ENCODE data around the gene CDK13.

DNA sequence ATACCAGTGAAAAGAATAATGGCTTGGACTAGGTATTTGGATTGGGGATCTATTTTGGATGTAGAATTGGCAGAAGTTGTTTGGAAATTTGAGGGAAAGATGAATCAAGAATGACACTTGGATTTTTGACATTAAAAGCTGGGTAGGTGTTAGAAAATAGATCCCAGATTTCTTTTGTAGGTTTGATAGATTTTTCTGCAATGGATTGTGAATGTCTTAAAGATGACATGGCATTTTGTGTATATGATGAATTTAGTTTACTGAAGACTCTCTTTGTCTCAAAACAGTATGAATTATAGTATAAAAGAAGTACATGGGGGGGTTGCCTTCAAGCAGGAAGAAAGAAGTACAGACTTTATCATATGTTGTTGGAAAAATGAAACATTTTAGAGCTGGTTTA is 108.6 kb downstream of the CDK13 start:
- no peak for TF ChIP-seq EP300 (IDR thresholded peaks at IDR 0.05)
- TF ChIP-seq, protein P1, sequence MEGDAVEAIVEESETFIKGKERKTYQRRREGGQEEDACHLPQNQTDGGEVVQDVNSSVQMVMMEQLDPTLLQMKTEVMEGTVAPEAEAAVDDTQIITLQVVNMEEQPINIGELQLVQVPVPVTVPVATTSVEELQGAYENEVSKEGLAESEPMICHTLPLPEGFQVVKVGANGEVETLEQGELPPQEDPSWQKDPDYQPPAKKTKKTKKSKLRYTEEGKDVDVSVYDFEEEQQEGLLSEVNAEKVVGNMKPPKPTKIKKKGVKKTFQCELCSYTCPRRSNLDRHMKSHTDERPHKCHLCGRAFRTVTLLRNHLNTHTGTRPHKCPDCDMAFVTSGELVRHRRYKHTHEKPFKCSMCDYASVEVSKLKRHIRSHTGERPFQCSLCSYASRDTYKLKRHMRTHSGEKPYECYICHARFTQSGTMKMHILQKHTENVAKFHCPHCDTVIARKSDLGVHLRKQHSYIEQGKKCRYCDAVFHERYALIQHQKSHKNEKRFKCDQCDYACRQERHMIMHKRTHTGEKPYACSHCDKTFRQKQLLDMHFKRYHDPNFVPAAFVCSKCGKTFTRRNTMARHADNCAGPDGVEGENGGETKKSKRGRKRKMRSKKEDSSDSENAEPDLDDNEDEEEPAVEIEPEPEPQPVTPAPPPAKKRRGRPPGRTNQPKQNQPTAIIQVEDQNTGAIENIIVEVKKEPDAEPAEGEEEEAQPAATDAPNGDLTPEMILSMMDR (IDR thresholded peaks at IDR 0.05), result no peak
